NCI-H1436 (cell line): Measurements from ENCODE around the gene ASB14.

Experiments used
- DNase-seq: peaks from one replicate; lab custom pipeline; 2025; lab: John Stamatoyannopoulos, UW

Gene ASB14

DNA sequence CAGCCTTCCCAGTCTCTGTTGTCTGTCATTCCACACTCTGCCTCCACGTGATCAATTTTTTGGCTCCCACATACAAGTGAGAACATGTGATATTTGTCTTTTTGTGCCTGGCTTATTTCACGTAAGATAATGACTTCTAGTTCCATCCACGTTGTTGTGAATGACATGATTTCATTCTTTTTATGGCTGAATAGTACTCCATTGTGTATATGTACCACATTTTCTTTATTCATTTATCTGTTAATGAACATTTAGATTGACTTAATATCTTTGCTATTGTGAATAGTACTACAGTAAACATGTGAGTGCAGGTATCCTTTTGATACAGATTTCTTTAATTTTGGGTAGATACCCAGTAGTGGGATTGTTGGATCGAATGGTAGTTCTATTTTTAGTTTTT is 31.4 kb downstream of the ASB14 start:
- no peak for DNase-seq

DNA sequence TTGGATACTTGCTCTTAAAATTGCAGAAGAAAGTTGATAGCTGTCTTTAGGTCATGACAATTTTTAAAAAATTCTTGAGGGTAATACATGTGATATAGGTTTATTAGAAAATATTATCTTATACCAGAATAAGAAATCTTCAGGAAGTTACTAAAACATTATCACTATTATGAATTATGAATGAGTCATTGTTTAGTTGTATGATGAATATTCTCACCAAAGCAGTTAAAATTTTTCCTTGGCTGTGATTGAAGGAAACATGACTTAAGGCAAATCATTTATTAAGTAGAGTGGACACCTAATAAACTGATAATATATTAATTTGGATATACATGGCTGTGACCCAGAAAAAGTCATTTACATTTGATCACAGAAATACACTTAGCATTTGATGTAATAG is 34.8 kb downstream of the ASB14 start:
- DNase-seq = no peak

DNA sequence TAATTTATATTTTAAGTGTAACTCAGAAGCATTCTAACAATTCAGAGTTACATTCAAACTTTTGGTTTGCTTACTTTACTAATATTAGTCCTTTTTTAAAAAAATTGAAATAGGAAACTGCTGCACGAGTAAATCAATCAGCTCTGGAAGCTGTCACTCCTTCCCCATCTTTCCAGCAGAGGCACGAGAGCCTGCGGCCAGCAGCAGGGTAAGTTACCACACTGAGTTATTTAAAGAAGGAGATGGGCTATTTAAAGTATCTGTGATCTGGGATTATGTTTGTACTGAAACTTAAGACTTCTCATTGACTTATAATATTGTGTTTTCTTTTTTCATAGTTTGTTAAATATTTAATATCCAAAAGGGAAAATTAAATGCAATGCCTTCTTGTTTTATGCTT is 35.6 kb downstream of the ASB14 start:
- DNase-seq = no peak

DNA sequence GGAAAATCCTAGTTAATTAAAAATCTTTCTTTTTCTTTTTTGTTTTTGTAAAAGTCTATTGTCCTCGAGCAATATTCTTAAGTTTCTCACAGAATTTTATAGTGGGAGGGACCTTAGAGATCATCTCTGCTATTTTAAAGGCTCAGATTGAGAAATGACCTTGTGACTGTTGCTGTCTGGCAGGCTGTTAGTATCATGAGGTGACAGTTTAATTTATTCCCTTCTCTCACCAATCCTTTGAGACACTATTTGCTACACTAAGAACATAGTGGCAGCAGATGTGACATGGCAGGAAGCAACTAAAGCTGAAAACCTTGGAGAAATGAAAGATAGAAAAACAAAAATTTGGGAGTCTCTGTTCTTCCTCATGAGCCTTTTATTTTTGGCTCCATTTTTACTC is 40.1 kb downstream of the ASB14 start:
- no peak for DNase-seq

DNA sequence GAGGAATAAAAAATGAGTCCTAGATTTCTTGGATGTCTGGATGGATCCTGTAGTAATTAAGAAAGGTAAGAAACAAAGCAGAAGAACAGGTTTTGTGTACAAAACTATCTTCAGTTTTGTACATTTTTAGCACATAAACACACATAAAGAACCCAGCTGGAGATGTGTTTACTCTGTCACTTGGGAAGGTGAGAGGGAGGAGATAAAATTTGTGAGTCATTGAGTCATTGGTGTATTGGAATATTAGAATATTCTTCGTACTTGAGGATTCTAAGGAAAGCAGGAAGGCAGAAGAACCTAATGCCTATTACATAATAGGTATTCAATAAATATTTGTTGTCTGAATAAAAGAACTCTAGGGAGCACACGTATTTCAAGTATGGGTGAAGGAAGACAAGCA is 47.5 kb downstream of the ASB14 start:
- no peak for DNase-seq

DNA sequence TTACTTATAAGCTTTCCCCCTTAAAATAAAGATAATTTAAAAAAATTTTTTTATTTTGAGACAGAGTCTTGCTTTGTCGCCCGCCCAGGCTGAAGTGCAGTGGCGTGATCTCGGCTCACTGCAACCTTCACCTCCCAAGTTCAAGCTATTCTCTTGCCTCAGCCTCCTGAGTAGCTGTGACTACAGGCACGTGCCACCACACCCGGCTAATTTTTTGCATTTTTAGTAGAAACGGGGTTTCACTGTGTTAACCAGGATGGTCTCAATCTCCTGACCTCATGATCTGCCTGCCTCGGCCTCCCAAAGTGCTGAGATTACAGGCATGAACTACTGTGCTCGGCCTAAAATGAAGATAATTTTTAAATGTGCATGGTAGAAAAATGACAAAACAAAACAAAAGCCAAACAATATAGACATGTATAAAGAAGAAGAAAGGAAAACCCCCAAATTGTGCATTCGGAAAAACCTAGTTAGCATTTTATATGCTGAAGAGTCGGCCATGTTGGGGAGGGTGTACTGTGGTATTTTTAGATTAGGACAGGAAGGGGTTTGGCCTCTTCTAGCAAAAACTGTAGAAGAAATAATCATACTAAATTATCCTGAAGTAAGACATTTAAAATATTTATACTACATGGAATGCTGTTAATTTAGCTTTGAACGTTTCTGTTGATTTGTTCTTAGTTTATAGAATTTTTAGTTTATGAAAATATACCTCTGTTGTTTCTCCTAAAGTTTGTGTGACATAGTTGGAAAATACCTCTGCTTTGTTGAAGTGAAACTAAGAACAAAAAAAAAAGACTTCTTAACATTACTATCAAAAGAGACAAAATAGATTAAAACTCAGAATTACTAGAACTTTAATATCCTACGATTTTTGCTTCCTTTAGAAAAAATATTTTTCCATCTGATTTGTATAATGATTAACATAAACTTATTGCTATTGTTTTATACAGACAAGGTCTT is 57.6 kb downstream of the ASB14 start:
- no peak for DNase-seq

DNA sequence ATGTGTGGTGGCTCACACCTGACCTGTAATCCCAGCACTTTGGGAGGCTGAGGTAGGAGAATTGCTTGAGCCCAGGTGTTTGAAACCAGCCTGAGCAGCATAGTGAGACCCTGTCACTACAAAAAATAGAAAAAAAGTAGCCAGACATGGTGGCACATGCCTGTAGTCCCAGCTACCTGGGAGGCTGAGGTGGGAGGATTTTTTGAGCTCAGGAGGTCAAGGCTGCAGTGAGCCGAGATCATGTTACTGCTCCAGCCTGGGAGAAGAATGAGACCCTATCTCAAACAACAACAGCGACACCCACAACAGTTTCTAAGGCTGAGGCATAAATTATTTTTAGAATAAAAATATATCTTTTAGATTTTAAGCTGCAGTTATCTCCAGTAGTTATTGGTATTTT is 58.7 kb downstream of the ASB14 start:
- DNase-seq = no peak

DNA sequence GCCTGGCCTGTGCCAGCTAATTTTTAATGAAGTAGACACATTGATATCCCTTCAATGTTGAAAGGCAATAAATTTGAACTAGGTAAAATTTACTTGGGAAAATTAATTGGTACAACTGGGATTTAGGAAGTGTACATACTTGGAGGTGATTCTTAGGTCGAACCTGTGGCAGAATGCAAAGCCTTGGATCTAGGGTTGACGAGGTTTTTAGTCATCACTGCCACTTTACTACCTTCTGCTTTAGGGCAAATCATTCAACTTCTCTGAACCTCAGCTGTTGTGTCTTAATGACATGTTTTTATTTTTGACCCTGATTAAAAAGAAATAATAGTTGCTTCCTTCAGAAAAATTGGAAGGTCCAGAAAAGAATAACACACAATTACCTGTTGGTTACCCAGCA is 62.5 kb downstream of the ASB14 start:
- no peak for DNase-seq

DNA sequence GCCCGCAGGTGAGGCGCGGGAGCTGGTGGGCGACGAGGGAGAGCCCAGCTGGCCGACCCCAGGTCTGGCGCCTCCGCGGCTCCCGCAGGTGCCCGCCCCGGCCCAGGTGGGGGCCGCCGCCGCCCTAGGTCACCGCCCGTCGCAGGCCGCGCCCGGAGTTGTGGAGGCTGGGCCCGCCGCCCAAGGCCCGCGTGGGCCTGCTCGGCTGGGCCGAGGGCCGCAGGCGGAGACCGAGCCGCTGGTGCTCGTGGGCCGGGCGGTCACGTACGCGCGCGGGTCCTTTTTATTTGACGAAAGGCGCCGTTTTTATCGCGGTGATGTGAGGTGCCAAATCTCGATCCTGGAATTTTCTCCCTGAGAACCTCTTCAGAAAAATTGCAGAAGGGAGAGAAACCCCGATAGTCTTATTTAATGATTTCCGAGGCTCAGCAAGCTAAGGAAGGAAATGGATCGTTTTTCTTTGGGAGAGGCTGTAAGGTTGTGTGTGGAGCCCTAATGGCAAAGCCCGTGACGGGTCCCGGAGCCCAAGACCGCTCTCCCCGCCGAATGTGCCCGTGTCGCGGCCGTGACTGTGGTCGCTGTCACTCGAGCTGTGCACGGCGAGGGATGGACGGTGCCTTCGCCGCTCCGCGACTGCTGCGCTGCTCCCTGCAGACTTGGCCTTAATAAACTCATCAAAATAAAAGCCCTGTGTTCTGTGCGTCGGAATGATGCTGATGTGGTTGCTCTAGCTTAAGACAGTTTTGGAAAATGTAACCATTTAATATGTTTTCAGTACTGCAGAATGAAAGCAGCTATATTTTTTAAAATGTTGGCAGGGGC is 64.3 kb downstream of the ASB14 start:
- DNase-seq = no peak

DNA sequence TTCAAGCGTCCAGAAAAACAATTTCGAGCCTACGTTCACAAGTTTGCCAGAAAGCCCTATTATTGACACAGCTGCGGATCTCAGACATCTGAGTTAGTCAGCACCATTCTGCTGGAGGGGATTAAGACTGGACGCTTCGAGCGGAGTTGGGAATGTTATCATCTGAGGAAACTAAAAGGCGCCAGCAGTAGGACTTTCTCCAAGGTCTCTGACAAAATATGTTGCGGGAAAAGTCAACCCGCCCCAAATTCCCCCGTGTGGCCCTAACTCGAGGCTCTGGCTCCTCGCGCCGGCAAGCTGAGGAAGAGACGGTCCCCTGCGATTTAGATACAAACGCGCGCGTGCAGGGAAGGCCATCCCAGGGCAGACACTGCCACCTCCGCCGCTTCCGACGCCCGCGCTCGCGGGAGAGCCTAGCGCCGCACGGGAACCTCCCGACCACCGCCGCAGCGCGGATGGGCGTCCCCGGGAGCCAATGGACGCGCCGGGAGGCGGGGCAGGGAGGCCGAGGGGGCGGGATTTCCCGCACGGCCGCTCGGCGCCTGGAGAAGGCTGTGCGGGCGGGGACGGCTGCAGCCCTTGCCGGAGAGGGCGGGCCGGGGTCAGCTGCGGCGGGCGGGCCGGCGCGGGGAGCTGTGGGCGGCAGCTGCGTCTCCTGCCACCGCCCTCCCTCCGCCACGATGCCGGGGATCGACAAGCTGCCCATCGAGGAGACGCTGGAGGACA is 65.1 kb downstream of the ASB14 start, which contains the start of gene APPL1:
Gene APPL1, plus strand, starts transcription at position 526 of the 726 bp plus-strand sequence. Its CDS starts 155 bp downstream, at position 681.
- DNase-seq = peak; percentile 69

DNA sequence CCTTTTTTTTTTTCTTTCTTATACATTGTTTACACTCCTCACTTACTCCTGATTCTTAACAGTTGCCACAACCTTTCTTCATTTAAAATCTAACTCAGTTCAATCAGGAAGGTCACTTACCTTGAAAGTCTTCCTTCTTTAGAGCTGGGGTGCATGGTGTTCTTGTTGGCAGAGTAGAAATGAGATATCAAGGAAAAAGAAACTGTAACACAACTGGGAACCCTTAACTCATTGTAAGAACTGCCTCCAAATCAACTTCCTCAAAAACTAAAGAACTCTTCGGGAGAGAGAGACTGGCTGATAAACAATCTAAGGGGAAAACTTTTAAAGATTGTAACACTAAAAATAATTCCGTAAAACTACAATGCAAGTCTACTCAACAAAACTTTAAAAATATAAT is 66.3 kb downstream of the ASB14 start:
- no peak for DNase-seq

DNA sequence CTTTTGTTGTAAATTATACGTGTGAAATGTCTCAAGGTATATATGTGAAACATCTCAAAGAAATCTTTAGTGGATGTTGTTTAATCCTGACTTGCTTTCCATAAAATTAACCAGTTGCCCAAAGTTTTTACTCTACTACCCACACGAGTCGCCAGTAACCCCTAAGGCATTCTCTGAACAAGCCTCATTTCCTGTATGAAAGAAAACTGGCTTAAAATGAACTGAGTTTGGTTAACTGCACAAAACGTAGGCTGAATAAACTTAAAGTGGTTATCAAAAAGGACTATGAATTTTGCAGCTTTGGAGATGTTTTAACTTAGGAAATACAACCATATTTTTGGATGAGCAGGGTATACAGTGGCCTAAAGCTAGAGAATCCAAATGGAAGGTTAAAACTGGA is 67.6 kb downstream of the ASB14 start:
- no peak for DNase-seq

DNA sequence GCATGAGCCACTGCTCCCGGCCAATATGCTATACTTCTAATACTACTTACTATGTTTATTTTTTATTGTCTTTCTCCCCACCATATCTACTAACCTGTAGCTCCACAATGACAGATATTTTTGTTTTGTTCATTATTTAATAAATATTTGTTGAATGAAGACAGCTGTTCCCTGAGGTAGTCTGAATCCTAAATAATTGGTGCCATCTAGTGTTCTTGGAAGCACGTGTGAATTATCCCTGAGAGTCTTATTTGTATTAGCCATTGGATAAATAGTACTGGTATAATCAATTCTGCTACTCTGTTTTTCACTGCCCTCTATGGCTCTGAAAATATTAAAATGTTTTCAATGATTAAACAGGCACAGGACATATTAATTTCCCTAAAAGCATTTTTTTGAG is 70.6 kb downstream of the ASB14 start:
- no peak for DNase-seq
